Activated CD4-positive, alpha-beta T cell treated with anti-CD3 and anti-CD28 coated beads, Interleukin-2, amount 10 ng/mL, durations not matched to agents 7 days and 5 days (primary cell): ENCODE measurements around the gene TCF7. TPM values are rescaled to one million over a fixed set of nuclear protein-coding genes. Genes with fewer than 3 reads are reported as not detected.
A peak's percentile ranks its signal among the peaks of the same experiment; 100 is the strongest.

Source experiments
- CTCF ChIA-PET: fragments of 350-600 bp; sonication (Branson Sonifier 250); formaldehyde crosslinking; loops from one replicate; lab custom pipeline; 2021; ENCODE audit warnings: antibody characterized with exemption; lab: Charles Lee
- POLR2A ChIA-PET: fragments of 350-600 bp; sonication (Branson Sonifier 250); formaldehyde crosslinking; loops from one replicate; lab custom pipeline; 2021; ENCODE audit warnings: antibody characterized with exemption; lab: Charles Lee
- DNase-seq: peaks from one replicate; pipeline ENCODE4 v3.0.0-alpha.2; 2020
- H3K27ac Mint-ChIP-seq: one replicate; pipeline ENCODE4 v1.8.0; 2021; ENCODE audit warnings: mild to moderate bottlenecking, moderate library complexity, mixed read lengths
- H3K27me3 Mint-ChIP-seq: one replicate; pipeline ENCODE4 v1.8.0; 2021; ENCODE audit warnings: mixed read lengths
- H3K36me3 Mint-ChIP-seq: one replicate; pipeline ENCODE4 v1.8.0; 2021; ENCODE audit warnings: low read depth, mixed read lengths
- H3K4me1 Mint-ChIP-seq: one replicate; pipeline ENCODE4 v1.8.0; 2021; ENCODE audit warnings: mixed read lengths
- H3K4me3 Mint-ChIP-seq: one replicate; pipeline ENCODE4 v1.8.0; 2021; ENCODE audit warnings: mild to moderate bottlenecking, moderate library complexity, mixed read lengths
- H3K9me3 Mint-ChIP-seq: one replicate; pipeline ENCODE4 v1.8.0; 2021; ENCODE audit warnings: mixed read lengths
- total RNA-seq, 2 experiments: library from RNA; stranded (reverse); gene quantifications; one replicate each; pipeline ENCODE4 v1.2.3, GENCODE V29; 2021

TCF7 gene
- total RNA-seq, 2 experiments from 2014 or later: 271 to 283 TPM

GRCh38 chr5:134136771-134137170 lies 22.3 kb downstream of the TCF7 start:
- ChIA-PET CTCF (interaction anchor here (0.6 to 13.1 kb wide), 6 partner anchors 10 to 308 kb away, joined by 3 to 258 read pairs (median 12); no protein-coding TSS in a partner anchor), POLR2A (no interaction called here)
- Mint-ChIP-seq H3K36me3 (peaks cover 77% of the 10 kb centered on the region), H3K9me3 (no peaks in the 10 kb centered on the region), H3K27me3 (no peaks in the 10 kb centered on the region), H3K4me3 (peak overlapping the region; percentile 31), H3K4me1 (peaks cover 92% of the 10 kb centered on the region), H3K27ac (peak overlapping the region; percentile 73)
- DNase-seq: no peak

- peaks cover 80% of the 10 kb centered on the region for H3K4me1 Mint-ChIP-seq
- POLR2A ChIA-PET: interaction anchor here (0.9 to 1.9 kb wide), 2 partner anchors 9 to 27 kb away, joined by 3 to 8 read pairs; no protein-coding TSS in a partner anchor
- CTCF ChIA-PET: interaction anchor here (0.6 to 13.1 kb wide), 12 partner anchors 11 to 1199 kb away, joined by 3 to 258 read pairs (median 4); no protein-coding TSS in a partner anchor
- peaks cover 73% of the 10 kb centered on the region for H3K36me3 Mint-ChIP-seq
- peak overlapping the region; percentile 59 for H3K27ac Mint-ChIP-seq
- DNase-seq: no peak
- H3K27me3 Mint-ChIP-seq: no peaks in the 10 kb centered on the region
- no peak overlapping the region for H3K4me3 Mint-ChIP-seq
- no peaks in the 10 kb centered on the region for H3K9me3 Mint-ChIP-seq
Measured at GRCh38 chr5:134138416-134139376, 24.2 kb downstream of the TCF7 start.

GRCh38 chr5:134139377-134139851 lies 24.9 kb downstream of the TCF7 start:
- peak overlapping the region; percentile 22 for H3K27ac Mint-ChIP-seq
- POLR2A ChIA-PET: interaction anchor here (1.9 kb wide), 1 partner anchor 10 kb away, joined by 8 read pairs; no protein-coding TSS in a partner anchor
- CTCF ChIA-PET: interaction anchor here (0.7 to 13.1 kb wide), 13 partner anchors 10 to 99 kb away, joined by 3 to 258 read pairs (median 6); no protein-coding TSS in a partner anchor
- peaks cover 77% of the 10 kb centered on the region for H3K36me3 Mint-ChIP-seq
- no peak overlapping the region for H3K4me3 Mint-ChIP-seq
- no peaks in the 10 kb centered on the region for H3K27me3 Mint-ChIP-seq
- DNase-seq: no peak
- no peaks in the 10 kb centered on the region for H3K9me3 Mint-ChIP-seq
- peaks cover 74% of the 10 kb centered on the region for H3K4me1 Mint-ChIP-seq

GRCh38 chr5:134139891-134140469 lies 25.5 kb downstream of the TCF7 start:
- H3K4me1 Mint-ChIP-seq: peaks cover 73% of the 10 kb centered on the region

GRCh38 chr5:134140530-134141201 lies 26.2 kb downstream of the TCF7 start:
- Mint-ChIP-seq H3K36me3 (peaks cover 78% of the 10 kb centered on the region), H3K4me3 (no peak overlapping the region), H3K27ac (peak overlapping the region; percentile 79), H3K4me1 (peaks cover 71% of the 10 kb centered on the region), H3K27me3 (no peaks in the 10 kb centered on the region), H3K9me3 (no peaks in the 10 kb centered on the region)
- POLR2A ChIA-PET: no interaction called here
- DNase-seq: peak; percentile 67
- CTCF ChIA-PET: interaction anchor here (0.8 to 13.1 kb wide), 25 partner anchors 8 to 137 kb away, joined by 3 to 258 read pairs (median 4); no protein-coding TSS in a partner anchor

More at GRCh38 chr5:134139891-134140469, 25.5 kb downstream of the TCF7 start:
- no peak for DNase-seq
- Mint-ChIP-seq H3K9me3 (no peaks in the 10 kb centered on the region), H3K36me3 (peaks cover 79% of the 10 kb centered on the region), H3K4me3 (no peak overlapping the region), H3K27me3 (no peaks in the 10 kb centered on the region), H3K27ac (peak overlapping the region; percentile 44)
- POLR2A ChIA-PET: no interaction called here
- CTCF ChIA-PET: interaction anchor here (0.9 to 13.1 kb wide), 21 partner anchors 8 to 133 kb away, joined by 3 to 258 read pairs (median 5); no protein-coding TSS in a partner anchor

- H3K4me1 Mint-ChIP-seq: peaks cover 69% of the 10 kb centered on the region
- CTCF ChIA-PET: interaction anchor here (0.8 to 13.1 kb wide), 21 partner anchors 8 to 138 kb away, joined by 3 to 258 read pairs (median 5); no protein-coding TSS in a partner anchor
- no peaks in the 10 kb centered on the region for H3K9me3 Mint-ChIP-seq
- peaks cover 78% of the 10 kb centered on the region for H3K36me3 Mint-ChIP-seq
- peak overlapping the region; percentile 27 for H3K27ac Mint-ChIP-seq
- POLR2A ChIA-PET: interaction anchor here (0.6 kb wide), 1 partner anchor 101 kb away, joined by 3 read pairs; no protein-coding TSS in a partner anchor
- H3K27me3 Mint-ChIP-seq: no peaks in the 10 kb centered on the region
- DNase-seq: peak; percentile 3
- no peak overlapping the region for H3K4me3 Mint-ChIP-seq
Measured at GRCh38 chr5:134141331-134142050, 27.0 kb downstream of the TCF7 start.

GRCh38 chr5:134142052-134142451 lies 27.6 kb downstream of the TCF7 start:
- H3K9me3 Mint-ChIP-seq: no peaks in the 10 kb centered on the region
- H3K27ac Mint-ChIP-seq: peak overlapping the region; percentile 27
- DNase-seq: peak; percentile 5
- H3K27me3 Mint-ChIP-seq: no peaks in the 10 kb centered on the region
- H3K4me1 Mint-ChIP-seq: peaks cover 67% of the 10 kb centered on the region
- POLR2A ChIA-PET: interaction anchor here (0.6 to 0.8 kb wide), 2 partner anchors 101 to 102 kb away, joined by 3 read pairs; no protein-coding TSS in a partner anchor
- H3K4me3 Mint-ChIP-seq: no peak overlapping the region
- CTCF ChIA-PET: interaction anchor here (0.5 to 13.1 kb wide), 10 partner anchors 8 to 139 kb away, joined by 3 to 258 read pairs (median 18); no protein-coding TSS in a partner anchor
- peaks cover 77% of the 10 kb centered on the region for H3K36me3 Mint-ChIP-seq

GRCh38 chr5:134142806-134143205 lies 28.3 kb downstream of the TCF7 start:
- H3K4me1 Mint-ChIP-seq: peaks cover 60% of the 10 kb centered on the region
- no peak overlapping the region for H3K27ac Mint-ChIP-seq
- POLR2A ChIA-PET: interaction anchor here (0.8 kb wide), 1 partner anchor 103 kb away, joined by 3 read pairs; no protein-coding TSS in a partner anchor
- no peak overlapping the region for H3K4me3 Mint-ChIP-seq
- H3K36me3 Mint-ChIP-seq: peaks cover 74% of the 10 kb centered on the region
- H3K9me3 Mint-ChIP-seq: no peaks in the 10 kb centered on the region
- H3K27me3 Mint-ChIP-seq: no peaks in the 10 kb centered on the region
- peak; percentile 5 for DNase-seq
- CTCF ChIA-PET: interaction anchor here (0.9 to 13.1 kb wide), 6 partner anchors 10 to 139 kb away, joined by 3 to 258 read pairs (median 6); no protein-coding TSS in a partner anchor

GRCh38 chr5:134143431-134143830 lies 28.9 kb downstream of the TCF7 start:
- no peak for DNase-seq
- H3K9me3 Mint-ChIP-seq: no peaks in the 10 kb centered on the region
- ChIA-PET POLR2A (no interaction called here), CTCF (interaction anchor here (0.9 to 13.1 kb wide), 5 partner anchors 9 to 103 kb away, joined by 3 to 258 read pairs (median 6); no protein-coding TSS in a partner anchor)
- H3K36me3 Mint-ChIP-seq: peaks cover 75% of the 10 kb centered on the region
- no peak overlapping the region for H3K4me3 Mint-ChIP-seq
- no peak overlapping the region for H3K27ac Mint-ChIP-seq
- H3K27me3 Mint-ChIP-seq: no peaks in the 10 kb centered on the region
- H3K4me1 Mint-ChIP-seq: peaks cover 57% of the 10 kb centered on the region

GRCh38 chr5:134143944-134144941 lies 29.8 kb downstream of the TCF7 start:
- CTCF ChIA-PET: interaction anchor here (0.9 to 13.1 kb wide), 9 partner anchors 9 to 104 kb away, joined by 3 to 258 read pairs (median 6); no protein-coding TSS in a partner anchor
- no peak for DNase-seq
- POLR2A ChIA-PET: no interaction called here

More at GRCh38 chr5:134143944-134144941, 29.8 kb downstream of the TCF7 start:
- Mint-ChIP-seq H3K27ac (peak overlapping the region; percentile 11), H3K4me3 (no peak overlapping the region), H3K36me3 (peaks cover 76% of the 10 kb centered on the region), H3K9me3 (no peaks in the 10 kb centered on the region), H3K27me3 (no peaks in the 10 kb centered on the region), H3K4me1 (peaks cover 52% of the 10 kb centered on the region)
